ENCODE measurements around the gene BAX. TPM values are rescaled to one million over a fixed set of nuclear protein-coding genes. Genes with fewer than 3 reads are reported as not detected.

Gene BAX
- total RNA-seq, 1 experiment from 2014 or later = 103 TPM

GRCh38 chr19:48913114-48913889 is 41.4 kb upstream of the BAX start:
- BruUV-seq (replicated peaks) = no TSS peak
- no peaks in the 10 kb centered on the region for H3K9me3 ChIP-seq (ENCODE audit: low read depth, low read length, poor library complexity, severe bottlenecking)
- no peaks in the 10 kb centered on the region for H3K27me3 ChIP-seq (replicated peaks; ENCODE audit: insufficient read depth, low read depth, low read length, poor library complexity)
- peak; percentile 60 for DNase-seq (ENCODE audit: low spot score)
- ChIA-PET POLR2A (ENCODE audit: low non-redundant PET) (no interaction called here), CTCF (no interaction called here)
- H3K36me3 ChIP-seq (ENCODE audit: insufficient read depth, low read length, poor library complexity, severe bottlenecking) = peaks cover 19% of the 10 kb centered on the region
- TF ChIP-seq EZH2 (IDR thresholded peaks at IDR 0.05; ENCODE audit: borderline replicate concordance, low read depth, low read length, poor library complexity, severe bottlenecking) (no peak), CTCF (conservative IDR thresholded peaks at IDR 0.05; ENCODE audit: low read depth, low read length) (no peak)
- no peak overlapping the region for H3K27ac ChIP-seq (ENCODE audit: low read depth, low read length, poor library complexity, severe bottlenecking)
- no peaks in the 10 kb centered on the region for H3K4me1 ChIP-seq (ENCODE audit: insufficient read depth, low read length, poor library complexity, severe bottlenecking)
- intact Hi-C loops (cut with micrococcal nuclease; ENCODE audit: unreplicated experiment) = no loop called here
- H3K4me3 ChIP-seq (ENCODE audit: low read depth, low read length, poor library complexity, severe bottlenecking) = no peak overlapping the region

GRCh38 chr19:48914181-48914580 is 40.5 kb upstream of the BAX start:
- intact Hi-C loops (cut with micrococcal nuclease; ENCODE audit: unreplicated experiment) = no loop called here
- Histone ChIP-seq H3K27ac (ENCODE audit: low read depth, low read length, poor library complexity, severe bottlenecking) (no peak overlapping the region), H3K9me3 (ENCODE audit: low read depth, low read length, poor library complexity, severe bottlenecking) (no peaks in the 10 kb centered on the region), H3K4me1 (ENCODE audit: insufficient read depth, low read length, poor library complexity, severe bottlenecking) (no peaks in the 10 kb centered on the region), H3K36me3 (ENCODE audit: insufficient read depth, low read length, poor library complexity, severe bottlenecking) (peaks cover 26% of the 10 kb centered on the region), H3K27me3 (replicated peaks; ENCODE audit: insufficient read depth, low read depth, low read length, poor library complexity) (no peaks in the 10 kb centered on the region), H3K4me3 (ENCODE audit: low read depth, low read length, poor library complexity, severe bottlenecking) (no peak overlapping the region)
- BruUV-seq (replicated peaks) = no TSS peak
- ChIA-PET CTCF (no interaction called here), POLR2A (ENCODE audit: low non-redundant PET) (no interaction called here)
- DNase-seq (ENCODE audit: low spot score) = no peak
- no peak for TF ChIP-seq EZH2 (IDR thresholded peaks at IDR 0.05; ENCODE audit: borderline replicate concordance, low read depth, low read length, poor library complexity, severe bottlenecking)
- no peak for TF ChIP-seq CTCF (conservative IDR thresholded peaks at IDR 0.05; ENCODE audit: low read depth, low read length)

GRCh38 chr19:48915757-48916156 is 38.9 kb upstream of the BAX start:
- no peak for DNase-seq (ENCODE audit: low spot score)
- intact Hi-C loops (cut with micrococcal nuclease; ENCODE audit: unreplicated experiment) = no loop called here
- H3K9me3 ChIP-seq (ENCODE audit: low read depth, low read length, poor library complexity, severe bottlenecking) = no peaks in the 10 kb centered on the region
- no peak overlapping the region for H3K27ac ChIP-seq (ENCODE audit: low read depth, low read length, poor library complexity, severe bottlenecking)
- H3K36me3 ChIP-seq (ENCODE audit: insufficient read depth, low read length, poor library complexity, severe bottlenecking) = peaks cover 22% of the 10 kb centered on the region
- no peak overlapping the region for H3K4me3 ChIP-seq (ENCODE audit: low read depth, low read length, poor library complexity, severe bottlenecking)
- TF ChIP-seq CTCF (conservative IDR thresholded peaks at IDR 0.05; ENCODE audit: low read depth, low read length) (no peak), EZH2 (IDR thresholded peaks at IDR 0.05; ENCODE audit: borderline replicate concordance, low read depth, low read length, poor library complexity, severe bottlenecking) (no peak)
- H3K27me3 ChIP-seq (replicated peaks; ENCODE audit: insufficient read depth, low read depth, low read length, poor library complexity) = no peaks in the 10 kb centered on the region
- ChIA-PET CTCF (no interaction called here), POLR2A (ENCODE audit: low non-redundant PET) (no interaction called here)
- no peaks in the 10 kb centered on the region for H3K4me1 ChIP-seq (ENCODE audit: insufficient read depth, low read length, poor library complexity, severe bottlenecking)
- BruUV-seq (replicated peaks) = no TSS peak

All from A673 (cell line).